T47D (cell line): Measurements from ENCODE around the gene ZBTB25.

ENCODE experiments used
- DNase-seq, 2 experiments: peaks; one replicate each; pipeline versions ENCODE4 v3.0.0 to v3.0.0-alpha.2; 2011 to 2012; ENCODE audit warnings: low read depth in 1 of 2, low spot score in 1 of 2
- JUND ChIP-seq: IDR thresholded peaks from 2 replicates; pipeline ENCODE4 v1.6.1; 2012; ENCODE audit warnings: low read depth
- in situ Hi-C: cut with HindIII; loops from 2 replicates; pipeline ENCODE4 v1.10.0; 2016; ENCODE audit warnings: low sequenced_read_pairs, low pct_unique_long_range_greater_than_20kb

ZBTB25 gene

DNA sequence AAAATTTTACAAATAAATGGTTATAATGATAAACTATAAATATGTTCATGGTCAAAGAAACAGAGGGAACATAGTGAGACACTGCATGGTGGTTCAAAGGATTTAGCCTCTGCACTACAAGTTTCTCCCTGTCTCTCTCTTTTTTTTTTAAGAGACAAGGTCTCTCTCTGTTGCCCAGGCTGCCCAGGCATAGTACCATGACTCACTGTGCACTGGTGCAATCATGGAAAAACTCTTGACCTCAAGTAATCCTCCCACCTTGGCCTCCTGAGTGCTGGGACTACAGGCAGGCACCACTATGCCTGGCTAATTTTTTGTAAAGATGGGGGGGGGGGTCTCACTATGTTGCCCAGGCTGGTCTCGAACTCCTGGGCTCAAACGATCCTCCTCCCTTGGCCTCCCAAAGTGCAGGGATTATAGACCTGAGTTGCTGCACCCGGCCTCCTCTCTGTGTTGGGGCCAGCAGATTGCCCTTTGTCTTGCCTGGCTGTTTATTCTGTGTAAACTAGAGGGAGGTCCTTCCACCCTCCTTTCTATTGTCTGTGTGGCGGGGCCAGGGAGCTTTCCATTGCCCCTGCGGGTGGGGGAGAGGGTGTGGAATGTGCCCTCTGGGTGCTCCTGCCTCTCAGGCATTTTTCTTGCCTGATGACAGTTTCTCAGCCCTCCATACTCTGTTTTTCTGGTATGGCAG is 93.4 kb downstream of the ZBTB25 start:
- in situ Hi-C loops: no loop called here
- peak in 1 of 2 experiments; percentile 25 for DNase-seq
- no peak for TF ChIP-seq JUND

DNA sequence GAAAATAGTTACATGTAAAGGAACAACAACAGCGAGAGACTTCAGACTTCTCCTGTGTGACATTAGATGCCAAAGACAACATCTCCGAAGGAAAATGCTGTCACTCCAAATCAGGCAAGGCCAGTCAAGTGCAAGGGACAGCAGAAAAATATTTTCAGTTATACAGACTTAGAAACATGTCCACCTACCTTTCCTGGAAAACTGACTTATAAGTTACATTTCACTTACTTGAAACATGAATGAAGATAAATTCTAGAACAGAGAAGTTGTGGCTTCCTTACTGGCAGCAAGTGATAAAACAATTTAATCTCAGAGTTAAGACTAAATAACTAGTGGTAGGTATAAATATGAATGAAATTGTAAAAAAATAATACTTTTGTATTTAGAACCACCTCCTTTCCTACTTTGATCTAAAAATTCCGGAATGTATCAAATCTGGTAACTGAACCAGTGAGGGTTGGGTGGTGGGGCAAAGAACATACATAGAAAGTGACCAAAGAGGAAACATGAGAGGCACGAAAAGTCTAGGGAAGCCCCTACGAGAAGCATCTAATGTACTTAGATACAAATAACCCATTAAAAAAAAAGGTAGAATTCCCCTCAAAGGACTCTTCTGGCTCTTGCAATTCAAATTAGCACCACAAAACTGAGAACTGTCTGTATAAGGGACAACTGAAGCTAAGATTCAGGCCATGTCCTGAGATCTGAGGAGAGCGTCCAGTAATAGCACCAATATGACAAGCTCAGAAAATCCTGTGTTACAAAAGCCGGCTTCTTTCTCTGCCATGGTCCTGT is 94.3 kb downstream of the ZBTB25 start:
- DNase-seq: no peak
- in situ Hi-C loops: no loop called here
- TF ChIP-seq JUND: no peak

DNA sequence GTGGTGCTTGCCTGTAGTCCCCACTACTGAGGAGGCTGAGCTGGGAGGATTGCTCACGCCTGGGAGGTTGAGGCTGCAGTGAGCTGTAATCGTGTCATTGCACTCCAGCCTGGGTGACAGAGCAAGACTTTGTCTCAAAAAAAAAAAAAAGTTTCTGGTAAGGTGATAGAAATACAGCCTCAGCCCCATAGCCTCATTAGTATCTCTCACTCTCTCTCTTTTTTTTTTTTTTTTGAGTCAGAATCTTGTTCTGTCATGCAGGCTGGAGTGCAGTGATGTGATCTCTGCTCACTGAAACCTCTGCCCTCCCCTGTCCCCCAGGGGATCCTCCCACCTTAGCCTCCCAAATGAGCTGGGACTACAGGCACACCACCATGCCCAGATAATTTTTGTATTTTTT is 96.3 kb downstream of the ZBTB25 start:
- in situ Hi-C loops: no loop called here
- DNase-seq: no peak
- TF ChIP-seq JUND: no peak

DNA sequence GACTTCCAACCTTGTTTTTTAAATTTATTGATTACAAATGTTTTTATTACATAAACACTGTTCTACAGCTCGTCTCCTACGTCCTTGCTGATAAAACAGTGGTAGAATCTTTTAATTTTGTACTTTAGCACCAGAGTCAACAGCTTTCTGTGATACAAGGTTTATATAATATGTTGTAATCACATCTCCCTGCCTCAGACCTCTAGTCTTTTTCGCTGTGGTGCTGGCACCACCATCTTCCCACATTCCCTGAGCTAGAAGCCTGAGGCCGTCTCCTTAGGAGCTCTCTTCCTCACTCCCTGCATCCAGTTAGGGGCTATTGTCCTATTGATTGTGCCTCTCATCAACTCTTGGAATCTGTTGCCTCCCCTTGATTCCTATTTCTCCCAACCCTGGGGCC is 98.3 kb downstream of the ZBTB25 start:
- no peak for TF ChIP-seq JUND
- DNase-seq: no peak
- in situ Hi-C loops: no loop called here

DNA sequence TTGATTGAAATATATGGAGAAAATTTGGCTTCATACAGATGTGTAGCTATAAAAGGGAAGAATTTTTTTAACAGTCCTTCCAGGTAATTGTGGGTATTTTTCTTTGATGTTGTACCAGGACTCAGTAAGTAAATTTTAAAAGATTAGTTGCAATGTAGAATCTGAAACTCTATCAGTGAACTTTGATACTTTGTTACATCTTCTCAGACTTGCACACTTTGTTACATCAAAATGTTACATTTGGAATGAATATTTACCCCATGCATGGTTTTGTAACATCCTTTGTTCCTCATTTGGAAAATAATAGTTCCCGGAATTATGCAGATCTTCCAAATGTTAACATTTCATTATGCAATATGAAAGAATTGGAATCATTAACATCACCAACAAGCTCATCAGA is 101.7 kb downstream of the ZBTB25 start:
- no peak for TF ChIP-seq JUND
- no peak for DNase-seq
- in situ Hi-C loops: no loop called here

DNA sequence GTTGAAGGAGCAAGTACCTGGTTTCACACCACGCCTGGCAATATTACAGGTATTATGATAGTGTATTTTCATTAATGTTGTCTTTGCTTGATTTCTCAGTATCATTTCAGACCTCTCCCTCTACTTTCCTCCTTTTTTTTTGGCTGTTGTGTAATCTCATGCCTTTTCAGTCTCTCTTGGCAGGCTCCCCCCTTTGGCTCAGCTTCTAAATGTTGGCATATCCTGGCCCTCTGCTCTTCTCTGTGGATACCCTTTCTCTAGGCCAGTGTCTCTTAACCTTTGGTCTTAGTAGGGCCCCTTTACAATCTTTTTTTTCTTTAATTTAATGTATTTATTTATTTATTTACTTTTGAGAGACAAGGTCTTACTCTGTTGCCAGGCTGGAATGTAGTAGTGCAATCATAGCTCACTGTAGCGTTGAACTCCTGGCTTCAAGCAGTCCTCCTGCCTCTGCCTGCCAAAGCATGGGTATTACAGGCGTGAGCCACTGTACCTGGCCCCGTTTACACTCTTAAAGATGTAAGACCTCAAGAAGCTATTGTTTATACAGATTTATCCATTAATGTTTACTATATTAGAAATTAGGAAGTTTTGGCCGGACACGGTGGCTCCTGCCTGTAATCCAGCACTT is 102.7 kb downstream of the ZBTB25 start:
- DNase-seq: no peak
- in situ Hi-C loops: no loop called here

More for the DNA sequence above, 102.7 kb downstream of the ZBTB25 start:
- TF ChIP-seq JUND: no peak
